ENCODE measurements around the gene SLAIN2. TPM values are rescaled to one million over a fixed set of nuclear protein-coding genes. Genes with fewer than 3 reads are reported as not detected.

SLAIN2 gene
- total and polyA plus RNA-seq, 3 donors from 2014 or later, result 57.3 to 255 (median 75.8) TPM

DNA sequence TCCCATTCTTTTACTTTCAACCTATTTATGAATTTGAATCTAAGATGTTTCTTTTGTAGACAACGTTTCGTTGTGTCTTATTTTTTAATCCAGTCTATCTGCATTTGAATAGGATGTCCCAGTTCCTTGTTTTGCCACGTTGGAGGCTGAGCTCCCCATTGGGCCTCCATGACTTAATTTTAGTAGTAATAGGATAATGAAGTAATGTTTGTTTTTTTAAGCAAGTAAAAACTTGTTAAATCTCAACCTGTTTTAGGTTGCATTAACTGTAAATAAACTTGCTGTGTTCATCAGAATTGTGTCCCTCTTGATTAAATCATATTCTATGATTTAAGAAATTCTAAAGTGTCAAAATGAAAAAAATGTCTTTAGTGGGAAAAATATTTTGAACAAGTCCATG, 25.3 kb downstream of the SLAIN2 start:
- intact Hi-C loops (cut with DNase I; ENCODE audit: low total_unique reads), result no loop called here
- Histone ChIP-seq H3K4me1 (no peaks in the 10 kb centered on the region), H3K27me3 (no peaks in the 10 kb centered on the region), H3K27ac (no peak overlapping the region), H3K9me3 (no peaks in the 10 kb centered on the region), H3K4me3 (no peak overlapping the region), H3K36me3 (ENCODE audit: low read depth, missing control alignments) (no peaks in the 10 kb centered on the region)
- DNase-seq, result no peak
- no peak for TF ChIP-seq CTCF (IDR thresholded peaks at IDR 0.05)
- no peak for TF ChIP-seq POLR2A (IDR thresholded peaks at IDR 0.05)
- 49 to 51% methylated on average over 3 of the region's 3 CpGs for WGBS, 2 donors

- no peaks in the 10 kb centered on the region for H3K4me1 ChIP-seq
- no peaks in the 10 kb centered on the region for H3K27me3 ChIP-seq
- TF ChIP-seq POLR2A (IDR thresholded peaks at IDR 0.05), result no peak
- no peak for TF ChIP-seq CTCF (IDR thresholded peaks at IDR 0.05)
- DNase-seq, result no peak
- no peak overlapping the region for H3K27ac ChIP-seq
- H3K4me3 ChIP-seq, result no peak overlapping the region
- intact Hi-C loops (cut with DNase I; ENCODE audit: low total_unique reads), result no loop called here
- no peaks in the 10 kb centered on the region for H3K36me3 ChIP-seq (ENCODE audit: low read depth, missing control alignments)
- 86 to 87% methylated on average over 2 of the region's 2 CpGs for WGBS, 2 donors
- no peaks in the 10 kb centered on the region for H3K9me3 ChIP-seq
Observed at GRCh38 chr4:48367016-48367415, 25.7 kb downstream of the SLAIN2 start.

GRCh38 chr4:48368389-48368788, 27.1 kb downstream of the SLAIN2 start:
- no peak for DNase-seq
- Histone ChIP-seq H3K4me1 (no peaks in the 10 kb centered on the region), H3K27ac (no peak overlapping the region), H3K36me3 (ENCODE audit: low read depth, missing control alignments) (no peaks in the 10 kb centered on the region), H3K27me3 (no peaks in the 10 kb centered on the region), H3K4me3 (no peak overlapping the region), H3K9me3 (no peaks in the 10 kb centered on the region)
- TF ChIP-seq CTCF (IDR thresholded peaks at IDR 0.05) (no peak), POLR2A (IDR thresholded peaks at IDR 0.05) (no peak)
- intact Hi-C loops (cut with DNase I; ENCODE audit: low total_unique reads), result no loop called here

DNA sequence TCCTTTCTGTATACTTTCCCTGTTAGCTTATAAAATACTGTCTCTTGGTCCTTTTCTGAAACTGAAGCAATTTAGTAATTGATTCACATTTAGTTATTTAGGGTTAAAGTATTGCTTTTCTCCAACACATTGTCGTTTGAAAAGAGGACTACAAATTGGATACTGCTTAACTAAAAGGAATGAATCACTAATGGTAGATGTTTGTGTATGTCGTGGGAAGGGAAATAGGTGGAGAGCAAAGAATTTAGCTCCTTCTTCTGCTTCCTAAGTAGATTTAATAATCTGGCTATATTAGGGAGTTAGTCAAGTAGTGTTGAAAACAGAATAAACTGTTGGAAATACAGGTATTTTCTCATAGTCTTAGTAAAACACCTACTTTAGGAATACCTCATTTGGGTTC, 27.9 kb downstream of the SLAIN2 start:
- H3K27ac ChIP-seq, result no peak overlapping the region
- TF ChIP-seq CTCF (IDR thresholded peaks at IDR 0.05) (no peak), POLR2A (IDR thresholded peaks at IDR 0.05) (no peak)
- no peaks in the 10 kb centered on the region for H3K27me3 ChIP-seq
- intact Hi-C loops (cut with DNase I; ENCODE audit: low total_unique reads), result no loop called here
- WGBS, 2 donors, result 40 to 41% methylated on average over 2 of the region's 2 CpGs
- no peaks in the 10 kb centered on the region for H3K4me1 ChIP-seq
- no peak for DNase-seq
- H3K9me3 ChIP-seq, result no peaks in the 10 kb centered on the region
- no peak overlapping the region for H3K4me3 ChIP-seq
- H3K36me3 ChIP-seq (ENCODE audit: low read depth, missing control alignments), result no peaks in the 10 kb centered on the region

- H3K36me3 ChIP-seq (ENCODE audit: low read depth, missing control alignments), result no peaks in the 10 kb centered on the region
- TF ChIP-seq POLR2A (IDR thresholded peaks at IDR 0.05) (no peak), CTCF (IDR thresholded peaks at IDR 0.05) (no peak)
- no peak overlapping the region for H3K27ac ChIP-seq
- H3K4me1 ChIP-seq, result no peaks in the 10 kb centered on the region
- H3K27me3 ChIP-seq, result no peaks in the 10 kb centered on the region
- DNase-seq, result no peak
- no peaks in the 10 kb centered on the region for H3K9me3 ChIP-seq
- H3K4me3 ChIP-seq, result no peak overlapping the region
- 89 to 91% methylated on average over 2 of the region's 2 CpGs for WGBS, 2 donors
- intact Hi-C loops (cut with DNase I; ENCODE audit: low total_unique reads), result no loop called here
Observed at GRCh38 chr4:48369771-48370170, 28.4 kb downstream of the SLAIN2 start.
